ENCODE measurements around the gene FCMR. TPM values are rescaled to one million over a fixed set of nuclear protein-coding genes. Genes with fewer than 3 reads are reported as not detected.

FCMR gene
- total and polyA plus RNA-seq, 10 of the 15 experiments (the other 5 are each of a cell fraction or from before 2014, with no cell fraction given): 79.7 to 245 (median 123) TPM

GRCh38 chr1:206913766-206914537 is 7.8 kb downstream of the FCMR start:
- in situ Hi-C loops (cut with MboI): loop anchor here (5.0 kb wide), 2 partner anchors 102 to 187 kb away; no protein-coding TSS in a partner anchor
- no peak for DNase-seq (ENCODE audit: low read depth, low spot score)
- Histone ChIP-seq H2AFZ (ENCODE audit: control insufficient read depth, low read depth, low read length) (no peak overlapping the region), H3K4me2 (ENCODE audit: control insufficient read depth, insufficient read depth) (peak overlapping the region; percentile 4; the same call in 1 of the 2 replicates), H3K27me3 (replicated peaks in 1 of 2; ENCODE audit: control insufficient read depth in 2 of 2, insufficient read depth in 2 of 2, low read length in 1 of 2) (no peaks in the 10 kb centered on the region), H3K9ac (ENCODE audit: control insufficient read depth, insufficient read depth, low read length) (no peak overlapping the region), H3K27ac (ENCODE audit: control insufficient read depth, insufficient read depth) (no peak overlapping the region), H3K4me1 (ENCODE audit: control insufficient read depth, insufficient read depth, low read length) (peaks cover 42% of the 10 kb centered on the region), H3K36me3 (ENCODE audit: control insufficient read depth in 2 of 2, insufficient read depth in 2 of 2, low read length in 1 of 2) (peaks cover 13 to 32% of the 10 kb centered on the region in 2 experiments), H4K20me1 (ENCODE audit: control insufficient read depth, insufficient read depth) (peaks cover 7% of the 10 kb centered on the region), H3K4me3 (no peak overlapping the region), H3K79me2 (ENCODE audit: control insufficient read depth, insufficient read depth, low read length) (peaks cover 58% of the 10 kb centered on the region), H3K9me3 (replicated peaks; ENCODE audit: control insufficient read depth, insufficient read depth, low read length) (no peaks in the 10 kb centered on the region)
- intact Hi-C loops (cut with micrococcal nuclease; ENCODE audit: unreplicated experiment): loop anchor here (2.0 to 10.0 kb wide), 3 partner anchors 179 to 409 kb away; partner anchors contain the start of genes DYRK3 and RASSF5
- ChIA-PET CTCF (interaction anchor here (0.8 to 12.9 kb wide), 18 partner anchors 8 to 283 kb away, joined by 3 to 643 read pairs (median 26); partner anchors contain the start of genes DYRK3, FCAMR, FCMR and IL20), RAD21 (ENCODE audit: unreplicated experiment) (interaction anchor here (1.0 to 12.9 kb wide), 8 partner anchors 17 to 194 kb away, joined by 3 to 371 read pairs (median 44); no protein-coding TSS in a partner anchor), POLR2A (interaction anchor here (0.6 to 12.2 kb wide), 3 partner anchors 17 to 69 kb away, joined by 3 to 222 read pairs (median 7); no protein-coding TSS in a partner anchor), SMC1A (ENCODE audit: uncharacterized antibody, unreplicated experiment) (interaction anchor here (1.0 to 12.6 kb wide), 8 partner anchors 11 to 178 kb away, joined by 3 to 431 read pairs (median 17); partner anchors contain the start of gene FCAMR)
- no peak for ATAC-seq
- FAIRE-seq: no peak
- WGBS (ENCODE audit: insufficient coverage, insufficient replicate concordance, low lambda C conversion rate, missing lambda C conversion rate): 75% methylated on average over 11 of the region's 12 CpGs
- no TSS peak for BruUV-seq (replicated peaks)
- TF ChIP-seq BMI1 (IDR thresholded peaks at IDR 0.05; ENCODE audit: borderline replicate concordance) (no peak), TCF12 (IDR thresholded peaks at IDR 0.05; ENCODE audit: low read depth, low read length) (no peak), FOXK2 (IDR thresholded peaks at IDR 0.05) (no peak), FOS (IDR thresholded peaks at IDR 0.05; ENCODE audit: borderline replicate concordance, extremely low read depth, insufficient read length) (no peak), ZZZ3 (IDR thresholded peaks at IDR 0.05; ENCODE audit: control insufficient read depth, insufficient read length, low read depth) (no peak), MYB (IDR thresholded peaks at IDR 0.05; ENCODE audit: borderline replicate concordance, low read depth, low read length) (no peak), SMAD1 (IDR thresholded peaks at IDR 0.05; ENCODE audit: low read depth, partially characterized antibody) (no peak), HCFC1 (IDR thresholded peaks at IDR 0.05; ENCODE audit: low read length) (no peak), ASH2L (IDR thresholded peaks at IDR 0.05; ENCODE audit: borderline replicate concordance, low read depth) (no peak), PBX3 (IDR thresholded peaks at IDR 0.05; ENCODE audit: insufficient replicate concordance, low read depth, low read length) (no peak), MEF2B (IDR thresholded peaks at IDR 0.05; ENCODE audit: partially characterized antibody, poor library complexity, severe bottlenecking) (no peak), NBN (IDR thresholded peaks at IDR 0.05) (no peak), YY1 (IDR thresholded peaks at IDR 0.05; ENCODE audit: low read depth, low read length) (no peak), EGR1 (IDR thresholded peaks at IDR 0.05; ENCODE audit: borderline replicate concordance in 1 of 2, low read depth in 2 of 2, low read length in 2 of 2) (no peak), BRCA1 (IDR thresholded peaks at IDR 0.05; ENCODE audit: low read depth, low read length) (no peak), E2F8 (IDR thresholded peaks at IDR 0.05; ENCODE audit: low read depth, partially characterized antibody) (no peak), TAF1 (IDR thresholded peaks at IDR 0.05; ENCODE audit: borderline replicate concordance, low read depth, low read length) (no peak)

Data from GM12878 (cell line).